GM12878 (cell line): ENCODE data around the gene ENDOD1. TPM values are rescaled to one million over a fixed set of nuclear protein-coding genes. Genes with fewer than 3 reads are reported as not detected.

ENCODE experiments used
- ATAC-seq: fragments of 200-7000 bp; cut with Tn5 transposase; 3 replicates; pipeline ENCODE4 v1.9.1; 2020; ENCODE audit warnings: mild to moderate bottlenecking, moderate library complexity
- BruUV-seq: library from RNA; stranded (reverse); fragments of 400-500 nt; replicated peaks from 2 replicates; lab custom pipeline; 2021; lab: Mats Ljungman, UMichigan
- CTCF ChIA-PET: fragments of 300-600 bp; sonication (Branson Sonifier 250); formaldehyde crosslinking; extraction: SDS; loops from one replicate; lab custom pipeline; 2021; ENCODE audit warnings: inconsistent platforms; lab: Yijun Ruan, JAX
- POLR2A ChIA-PET: fragments of 350-600 bp; formaldehyde crosslinking; extraction: SDS; loops from one replicate; lab custom pipeline; 2021; ENCODE audit warnings: inconsistent platforms; lab: Charles Lee
- RAD21 ChIA-PET: fragments of 300-600 bp; sonication (Branson Sonifier 250); formaldehyde crosslinking; loops from one replicate; lab custom pipeline; 2023; ENCODE audit warnings: antibody characterized with exemption; ENCODE audit not compliant: unreplicated experiment; lab: Charles Lee
- SMC1A ChIA-PET: fragments of 300-600 bp; sonication (Branson Sonifier 250); formaldehyde crosslinking; loops from one replicate; lab custom pipeline; 2023; ENCODE audit not compliant: unreplicated experiment, uncharacterized antibody; lab: Charles Lee
- DNase-seq: peaks from one replicate; pipeline ENCODE4 v3.0.0-alpha.2; 2011; ENCODE audit warnings: low read depth, low spot score
- FAIRE-seq: peaks from 3 replicates; lab custom pipeline; 2011; peaks lifted over from hg19 to GRCh38; lab: Jason Lieb, UNC
- H2AFZ ChIP-seq: 2 replicates; pipeline ENCODE4 v1.6.0; 2011; ENCODE audit warnings: low read depth, low read length, control low read depth; ENCODE audit not compliant: control insufficient read depth
- H3K27ac ChIP-seq: 2 replicates; pipeline ENCODE4 v1.5.1; 2011; ENCODE audit warnings: control low read depth; ENCODE audit not compliant: control insufficient read depth, insufficient read depth
- H3K27me3 ChIP-seq, 2 experiments: replicated peaks in 1 of 2; 2 replicates each; pipeline versions ENCODE4 v1.6.0 to v1.6.1; 2011; ENCODE audit warnings: low read length in 1 of 2; ENCODE audit not compliant: control insufficient read depth in 2 of 2, insufficient read depth in 2 of 2
- H3K36me3 ChIP-seq, 2 experiments: 2 replicates each; pipeline ENCODE4 v1.5.1; 2011; ENCODE audit warnings: low read length in 1 of 2; ENCODE audit not compliant: control insufficient read depth in 2 of 2, insufficient read depth in 2 of 2
- H3K4me1 ChIP-seq: 2 replicates; pipeline ENCODE4 v1.6.1; 2011; ENCODE audit warnings: mild to moderate bottlenecking, low read length, moderate library complexity, mixed read lengths; ENCODE audit not compliant: control insufficient read depth, insufficient read depth
- H3K4me2 ChIP-seq: 2 replicates; pipeline ENCODE4 v1.6.0; 2011; ENCODE audit warnings: control low read depth; ENCODE audit not compliant: control insufficient read depth, insufficient read depth
- H3K4me3 ChIP-seq: fragments of 200-600 bp; sonication (generic); 2 replicates; pipeline ENCODE4 v1.5.1; 2016
- H3K79me2 ChIP-seq: 2 replicates; pipeline ENCODE4 v1.6.0; 2011; ENCODE audit warnings: low read length; ENCODE audit not compliant: control insufficient read depth, insufficient read depth
- H3K9ac ChIP-seq: 2 replicates; pipeline ENCODE4 v1.8.0; 2011; ENCODE audit warnings: low read length, control low read depth, mixed read lengths; ENCODE audit not compliant: control insufficient read depth, insufficient read depth
- H3K9me3 ChIP-seq: replicated peaks from 3 replicates; pipeline ENCODE4 v1.5.1; 2011; ENCODE audit warnings: mild to moderate bottlenecking, low read length; ENCODE audit not compliant: control insufficient read depth, insufficient read depth
- H4K20me1 ChIP-seq: 2 replicates; pipeline ENCODE4 v1.6.0; 2011; ENCODE audit not compliant: control insufficient read depth, insufficient read depth
- CBX3 ChIP-seq: fragments of 200-600 bp; sonication (generic); IDR thresholded peaks from 2 replicates; pipeline ENCODE4 v1.6.1; 2016; ENCODE audit warnings: low read depth, borderline replicate concordance
- MEF2A ChIP-seq: IDR thresholded peaks from 2 replicates; pipeline ENCODE4 v1.6.1; 2011; ENCODE audit warnings: low read depth, mild to moderate bottlenecking, low read length, moderate library complexity; ENCODE audit not compliant: insufficient read depth
- SP1 ChIP-seq: IDR thresholded peaks from one replicate; pipeline ENCODE4 v1.6.1; 2011; ENCODE audit warnings: low read depth, low read length
- SUPT20H ChIP-seq: IDR thresholded peaks from 2 replicates; pipeline ENCODE4 v1.6.1; 2011; ENCODE audit warnings: low read depth, mild to moderate bottlenecking, low read length, moderate library complexity, borderline replicate concordance; ENCODE audit not compliant: control insufficient read depth
- TCF7 ChIP-seq: IDR thresholded peaks from 2 replicates; pipeline ENCODE4 v1.6.1; 2014; ENCODE audit warnings: antibody characterized with exemption, borderline replicate concordance
- WGBS: methylation state at CpG from one replicate; pipeline ENCODE4 v1.1.6; 2016; ENCODE audit warnings: low lambda C conversion rate; ENCODE audit not compliant: insufficient replicate concordance, insufficient coverage; ENCODE audit errors: missing lambda C conversion rate; 5-methylcytosine and 5-hydroxymethylcytosine counted together
- in situ Hi-C: fragments of 300-500 bp; cut with MboI; formaldehyde crosslinking; loops from 9 replicates; pipeline ENCODE4 v1.14.3; 2018; ENCODE audit warnings: mixed read lengths
- intact Hi-C: fragments of 100-400 bp; cut with micrococcal nuclease; formaldehyde crosslinking; loops from one replicate; pipeline ENCODE4 v1.14.2; 2022; ENCODE audit not compliant: unreplicated experiment
- polyA plus RNA-seq, 11 experiments: library from polyadenylated mRNA; depleted of rRNA in 4 of 11; unstranded in 6 of 11; stranded (reverse) in 5 of 11; fragments of >200 nt; fragmentation: Nextera tagmentation in 4 of 11; fragmentation: Illumina TruSeq in 1 of 11; extraction: Ambion mirVana in 4 of 11; extraction: Trizol in 1 of 11; gene quantifications; 1 replicate in 1 of 11; 2 replicates in 10 of 11; pipeline versions ENCODE4 v1.2.1 to v1.2.3, GENCODE V29; 2011 to 2016; ENCODE audit warnings: inconsistent platforms in 2 of 11, missing spikeins in 2 of 11, low read depth in 1 of 11
- total RNA-seq, 4 experiments: library from RNA; depleted of rRNA in 3 of 4; stranded (reverse); fragments of >200 nt in 3 of 4; fragmentation: Illumina TruSeq in 1 of 4; extraction: Trizol in 1 of 4; gene quantifications; 2 replicates each; pipeline versions ENCODE4 v1.2.1 to v1.2.3, GENCODE V29; 2013 to 2021
- TF ChIP-seq, protein P1 (sequence below): fragments of 450-650 bp; IDR thresholded peaks from 2 replicates; pipeline ENCODE4 v1.6.1; 2018; ENCODE audit warnings: borderline replicate concordance, mild to moderate bottlenecking; ENCODE audit not compliant: partially characterized antibody

The ENDOD1 gene
- total and polyA plus RNA-seq, 10 of the 15 experiments (the other 5 are each of a cell fraction or from before 2014, with no cell fraction given) = 6.0 to 30.0 (median 12.1) TPM

GRCh38 chr11:95149651-95150364 lies 60.2 kb downstream of the ENDOD1 start:
- in situ Hi-C loops (loop anchor here (5.0 kb wide), 3 partner anchors 557 to 1277 kb away; no protein-coding TSS in a partner anchor), intact Hi-C loops (loop anchor here (2.0 to 5.0 kb wide), 7 partner anchors 61 to 1277 kb away; partner anchors contain the start of genes ENDOD1 and MTMR2)
- Histone ChIP-seq H3K27me3 (no peaks in the 10 kb centered on the region), H3K4me1 (peaks cover 2% of the 10 kb centered on the region; the same call in 1 of the 2 replicates), H3K79me2 (no peaks in the 10 kb centered on the region), H3K36me3 (no peaks in the 10 kb centered on the region), H3K4me3 (peak overlapping the region; percentile 80; the same call in 1 of the 2 replicates), H3K9me3 (no peaks in the 10 kb centered on the region), H4K20me1 (no peaks in the 10 kb centered on the region), H3K4me2 (peak overlapping the region; percentile 93), H3K27ac (no peak overlapping the region), H3K9ac (no peak overlapping the region; the same call in 1 of the 2 replicates), H2AFZ (no peak overlapping the region)
- TF ChIP-seq MEF2A (no peak), CBX3 (no peak), TCF7 (no peak), SUPT20H (no peak), SP1 (no peak)
- TF ChIP-seq, protein P1, sequence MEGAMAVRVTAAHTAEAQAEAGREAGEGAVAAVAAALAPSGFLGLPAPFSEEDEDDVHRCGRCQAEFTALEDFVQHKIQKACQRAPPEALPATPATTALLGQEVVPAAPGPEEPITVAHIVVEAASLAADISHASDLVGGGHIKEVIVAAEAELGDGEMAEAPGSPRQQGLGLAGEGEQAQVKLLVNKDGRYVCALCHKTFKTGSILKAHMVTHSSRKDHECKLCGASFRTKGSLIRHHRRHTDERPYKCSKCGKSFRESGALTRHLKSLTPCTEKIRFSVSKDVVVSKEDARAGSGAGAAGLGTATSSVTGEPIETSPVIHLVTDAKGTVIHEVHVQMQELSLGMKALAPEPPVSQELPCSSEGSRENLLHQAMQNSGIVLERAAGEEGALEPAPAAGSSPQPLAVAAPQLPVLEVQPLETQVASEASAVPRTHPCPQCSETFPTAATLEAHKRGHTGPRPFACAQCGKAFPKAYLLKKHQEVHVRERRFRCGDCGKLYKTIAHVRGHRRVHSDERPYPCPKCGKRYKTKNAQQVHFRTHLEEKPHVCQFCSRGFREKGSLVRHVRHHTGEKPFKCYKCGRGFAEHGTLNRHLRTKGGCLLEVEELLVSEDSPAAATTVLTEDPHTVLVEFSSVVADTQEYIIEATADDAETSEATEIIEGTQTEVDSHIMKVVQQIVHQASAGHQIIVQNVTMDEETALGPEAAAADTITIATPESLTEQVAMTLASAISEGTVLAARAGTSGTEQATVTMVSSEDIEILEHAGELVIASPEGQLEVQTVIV = no peak
- ChIA-PET CTCF (interaction anchor here (0.6 to 24.1 kb wide), 15 partner anchors 7 to 1315 kb away, joined by 3 to 590 read pairs (median 5); partner anchors contain the start of genes ENDOD1 and SRSF8), POLR2A (interaction anchor here (1.2 to 1.4 kb wide), 2 partner anchors 51 to 82 kb away, joined by 3 to 11 read pairs; no protein-coding TSS in a partner anchor), RAD21 (interaction anchor here (1.0 to 16.6 kb wide), 11 partner anchors 9 to 615 kb away, joined by 3 to 425 read pairs (median 7); partner anchors contain the start of genes ENDOD1, SESN3 and SRSF8), SMC1A (interaction anchor here (0.6 to 12.5 kb wide), 12 partner anchors 13 to 615 kb away, joined by 3 to 474 read pairs (median 9); partner anchors contain the start of genes SESN3 and SRSF8)
- DNase-seq (no peak), FAIRE-seq (no peak), ATAC-seq (no peak; the same call in 2 of the 3 replicates)
- WGBS = 85% methylated on average over 23 of the region's 23 CpGs
- BruUV-seq = no TSS peak
